Activated CD8-positive, alpha-beta memory T cell treated with anti-CD3 and anti-CD28 coated beads for 48 hours (primary cell): Measurements from ENCODE around the gene UBC.
"Not testable (repeated sequence)": the region's sequence is repeated elsewhere in the genome, so short reads cannot be mapped to it uniquely, and the experiment has no call there.

Experiments
- DNase-seq, 3 experiments: peaks; one replicate each; pipeline ENCODE4 v3.0.0-alpha.2; 2020; ENCODE audit warnings: low read depth in 2 of 3, low spot score in 2 of 3

Gene UBC

GRCh38 chr12:124938108-124938507, 23.7 kb upstream of the UBC start:
- DNase-seq, result no peak

- DNase-seq, result not testable (repeated sequence)
Observed at GRCh38 chr12:124931528-124931927, 17.1 kb upstream of the UBC start.

GRCh38 chr12:124930586-124930985, 16.1 kb upstream of the UBC start:
- DNase-seq, result no peak

DNA sequence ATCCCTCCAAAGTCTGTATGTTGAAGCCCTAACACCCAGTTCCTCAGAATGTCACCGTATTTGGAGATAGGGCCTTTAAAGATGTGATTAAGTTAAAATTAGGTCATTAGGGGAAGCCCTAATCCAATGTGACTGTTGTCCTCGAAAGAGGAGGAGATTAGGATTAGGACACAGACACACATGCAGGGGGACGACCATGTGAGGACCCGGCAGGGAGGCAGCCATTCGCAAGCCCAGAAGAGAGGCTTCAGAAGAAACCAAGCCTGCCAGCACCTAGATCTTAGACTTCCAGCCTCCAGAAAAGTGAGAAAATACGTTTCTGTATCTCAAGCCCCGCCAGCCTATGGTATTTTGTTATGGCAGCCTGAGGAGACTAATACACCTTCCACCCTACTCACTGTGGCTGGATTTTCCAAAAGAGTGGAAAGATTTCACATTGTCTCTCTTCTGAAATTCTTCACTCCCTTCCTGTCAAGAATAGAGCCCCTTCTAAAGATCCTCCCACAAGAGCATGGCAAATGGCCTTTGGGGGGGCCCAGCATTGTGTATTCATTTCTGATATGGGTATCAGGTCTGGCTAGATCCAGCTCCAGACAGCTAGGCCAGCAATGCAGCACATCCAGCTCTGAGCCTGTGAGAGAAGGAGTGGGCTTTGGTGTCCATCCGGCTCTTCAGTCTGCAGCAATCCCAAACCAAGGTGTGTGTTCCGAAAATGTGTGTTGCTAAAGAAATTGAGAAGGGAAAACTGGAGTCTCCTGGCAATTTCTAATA, 15.4 kb upstream of the UBC start:
- DNase-seq, result no peak

- DNase-seq, result no peak
Observed at GRCh38 chr12:124928912-124929530, 14.6 kb upstream of the UBC start.

- no peak for DNase-seq
Observed at GRCh38 chr12:124928095-124928911, 13.9 kb upstream of the UBC start.

DNA sequence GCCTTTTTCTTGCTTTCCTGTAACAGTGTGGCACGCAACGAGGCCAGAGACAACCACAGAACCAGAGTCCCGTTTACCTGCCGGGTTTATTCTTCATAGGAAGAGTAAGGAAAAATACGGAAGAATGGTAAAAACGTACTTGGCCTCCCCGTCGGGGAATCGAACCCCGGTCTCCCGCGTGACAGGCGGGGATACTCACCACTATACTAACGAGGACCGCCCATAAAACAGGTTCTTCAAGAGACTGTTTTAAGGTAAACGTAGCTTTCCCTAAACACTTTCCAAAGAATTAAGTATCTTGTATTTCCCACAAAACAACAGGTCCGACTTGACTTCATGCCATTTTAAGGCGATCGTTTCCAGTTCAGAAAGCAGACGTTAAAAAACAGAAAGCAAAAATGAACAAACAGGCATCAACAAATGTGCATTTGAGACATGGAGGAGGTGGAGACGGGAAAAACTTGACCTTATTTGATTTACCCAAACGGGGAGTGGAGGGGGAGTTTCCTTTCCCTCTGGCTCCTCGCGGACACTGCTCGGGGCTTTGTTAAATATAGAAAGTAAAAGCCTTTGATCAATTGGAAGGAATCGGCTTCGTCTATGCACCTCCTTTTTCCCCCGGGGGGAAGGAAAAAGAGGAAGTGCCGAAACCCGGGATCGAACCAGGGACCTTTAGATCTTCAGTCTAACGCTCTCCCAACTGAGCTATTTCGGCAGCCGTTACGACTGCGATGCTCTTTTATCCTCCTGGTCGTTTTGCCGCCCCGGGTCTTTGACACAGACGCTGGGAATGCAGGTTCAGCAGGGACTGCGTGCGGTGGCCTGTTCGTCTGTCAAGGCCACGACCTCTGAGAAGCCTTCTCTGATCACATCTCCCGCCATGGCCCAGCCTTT, 13.0 kb upstream of the UBC start:
- DNase-seq, result peak; percentile 87 to 100 (median 100)

- not testable (repeated sequence) for DNase-seq
Observed at GRCh38 chr12:124925782-124926181, 11.3 kb upstream of the UBC start.

- no peak for DNase-seq
Observed at GRCh38 chr12:124925117-124925516, 10.7 kb upstream of the UBC start.

GRCh38 chr12:124923905-124924734, 9.7 kb upstream of the UBC start:
- DNase-seq, result no peak

DNA sequence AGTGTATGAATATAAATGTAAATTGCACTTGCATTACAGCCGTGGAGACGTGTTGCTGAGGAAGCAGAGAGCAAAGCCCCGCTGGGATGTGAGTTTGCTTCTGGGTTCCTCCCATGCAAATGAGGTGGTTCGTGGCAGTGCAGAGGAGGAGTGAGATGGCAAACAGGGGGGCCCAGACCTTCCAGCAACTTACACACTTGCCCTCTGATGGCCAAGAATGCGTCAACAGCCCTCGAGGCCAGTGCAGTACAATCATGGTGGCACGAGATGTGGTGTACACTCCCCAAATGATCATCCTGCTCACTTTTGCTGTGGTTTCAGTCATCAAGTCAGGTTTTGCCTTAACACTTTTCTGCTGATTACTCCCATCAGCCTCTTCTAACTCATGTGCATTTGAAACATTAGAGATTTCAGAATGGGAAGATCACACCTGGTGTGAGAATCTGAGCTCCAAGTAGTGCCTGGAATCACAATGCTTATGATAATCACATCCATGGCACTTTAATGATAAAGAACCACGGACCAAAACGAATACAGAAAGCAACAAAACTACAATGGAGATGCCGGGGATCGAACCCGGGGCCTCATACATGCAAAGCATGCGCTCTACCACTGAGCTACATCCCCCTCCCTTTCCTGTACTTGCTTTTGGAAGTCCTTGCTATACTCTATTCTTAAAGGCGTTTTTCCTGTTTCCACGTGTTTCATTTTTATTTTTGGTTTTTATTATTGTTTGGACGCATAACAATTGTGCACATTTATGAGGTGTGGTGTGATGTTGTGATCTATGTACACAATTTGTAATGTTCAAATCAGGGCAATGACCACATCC, 7.0 kb upstream of the UBC start:
- peak in 2 of 3 experiments; percentile 65 to 69 for DNase-seq

DNA sequence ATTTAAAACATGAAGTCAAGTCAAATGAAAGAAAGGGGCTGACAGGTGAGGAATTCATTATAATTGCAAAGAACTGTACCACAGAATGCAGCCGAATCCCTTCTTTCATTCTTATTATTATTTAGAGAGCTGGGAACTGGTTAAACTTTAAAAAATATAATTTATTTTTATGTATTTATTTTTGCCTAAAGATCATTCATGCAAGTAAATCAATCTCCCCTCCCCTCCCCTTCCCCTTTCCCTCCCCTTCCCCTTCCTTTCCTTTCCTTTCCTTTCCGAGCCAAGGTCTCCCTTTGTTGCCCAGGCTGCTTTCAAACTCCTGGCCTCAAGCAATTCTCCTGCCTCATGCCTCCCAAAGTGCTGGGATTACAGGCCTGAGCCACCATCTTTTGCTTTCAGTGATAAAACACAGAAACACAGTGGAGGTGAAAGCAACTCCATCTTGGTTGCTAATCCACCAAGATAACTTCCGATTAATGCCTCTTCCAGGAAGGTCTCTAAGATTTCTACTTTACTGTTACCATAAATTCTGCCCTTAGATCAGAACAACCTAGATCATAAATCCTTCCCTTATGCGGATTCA, 6.0 kb upstream of the UBC start:
- DNase-seq, result no peak

GRCh38 chr12:124919521-124920352, 5.3 kb upstream of the UBC start:
- DNase-seq, result no peak

DNA sequence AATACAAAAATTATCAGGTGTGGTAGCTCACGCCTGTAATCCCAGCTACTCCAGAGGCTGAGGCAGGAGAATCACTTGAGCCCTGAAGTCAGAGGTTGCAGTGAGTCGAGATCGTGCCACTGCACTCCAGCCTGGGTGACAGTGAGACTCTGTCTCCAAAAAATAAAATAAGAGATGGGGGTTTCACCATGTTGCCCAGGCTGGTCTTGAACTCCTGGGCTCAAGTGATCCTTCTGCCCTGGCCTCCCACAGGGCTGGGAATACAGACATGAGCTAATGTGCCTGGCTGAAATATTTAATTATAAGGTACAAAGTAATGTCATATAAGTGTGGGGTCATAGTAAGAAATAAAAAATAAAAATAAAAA, 4.2 kb upstream of the UBC start:
- not testable (repeated sequence) for DNase-seq

- DNase-seq, result no peak
Observed at GRCh38 chr12:124917841-124918621, 3.6 kb upstream of the UBC start.

DNA sequence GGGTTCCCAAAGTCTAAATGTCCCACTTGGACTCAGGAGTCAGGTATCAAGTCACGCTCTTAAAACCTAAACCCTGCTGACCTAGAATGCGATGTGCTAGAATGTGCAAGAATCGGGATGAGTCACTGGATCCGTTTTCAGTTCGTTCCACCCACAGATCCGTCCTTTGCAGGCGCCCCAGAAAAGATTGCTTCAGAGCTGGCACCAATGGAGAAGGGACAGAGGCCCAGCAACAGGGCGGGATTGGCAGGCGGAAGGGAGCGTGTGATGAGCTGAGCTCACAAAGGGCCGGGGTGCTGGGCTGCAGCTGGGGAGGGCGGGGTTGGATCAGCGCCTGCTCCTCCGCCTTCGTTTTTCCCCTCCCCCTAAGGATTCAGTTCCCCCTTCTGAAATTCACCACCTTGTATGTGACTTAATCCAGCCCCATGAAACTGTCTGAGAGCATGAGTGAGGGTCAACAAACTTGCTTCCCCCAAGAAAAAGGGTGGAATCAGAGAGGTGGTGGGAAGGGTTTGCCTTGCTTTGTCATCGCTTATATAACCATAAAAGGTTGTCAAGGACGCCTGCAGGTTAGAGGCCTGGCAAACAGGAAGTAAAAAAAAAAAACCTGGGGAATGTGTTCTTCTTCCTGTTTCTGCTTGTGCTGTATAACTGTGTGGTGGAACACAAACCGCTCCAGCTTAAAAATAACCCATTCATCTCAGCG, 2.8 kb upstream of the UBC start:
- DNase-seq, result peak in 2 of 3 experiments; percentile 72 to 85
